WTC11 (cell line): Measurements from ENCODE around the gene WDR27. TPM values are rescaled to one million over a fixed set of nuclear protein-coding genes. Genes with fewer than 3 reads are reported as not detected.

Experiments
- ATAC-seq: fragments of 200-7000 bp; cut with Tn5 transposase; 2 replicates; pipeline ENCODE4 v1.10.0; 2021; ENCODE audit warnings: mild to moderate bottlenecking, moderate library complexity
- CTCF ChIA-PET: fragments of 300-600 bp; sonication (Branson Sonifier 250); formaldehyde crosslinking; loops from one replicate; lab custom pipeline; 2021; ENCODE audit warnings: antibody characterized with exemption; lab: Charles Lee
- POLR2A ChIA-PET: fragments of 350-600 bp; sonication (Branson Sonifier 250); formaldehyde crosslinking; loops from one replicate; lab custom pipeline; 2021; ENCODE audit warnings: antibody characterized with exemption; lab: Charles Lee
- DNase-seq: peaks from one replicate; pipeline ENCODE4 v3.0.0; 2021; ENCODE audit warnings: low spot score
- H3K27ac Mint-ChIP-seq: 2 replicates; pipeline ENCODE4 v1.8.0; 2021; ENCODE audit warnings: mixed read lengths
- H3K27me3 Mint-ChIP-seq: 2 replicates; pipeline ENCODE4 v1.8.0; 2021; ENCODE audit warnings: low read depth, mild to moderate bottlenecking, moderate library complexity, mixed read lengths
- H3K36me3 Mint-ChIP-seq: 2 replicates; pipeline ENCODE4 v1.8.0; 2021; ENCODE audit warnings: mixed read lengths
- H3K4me1 Mint-ChIP-seq: 2 replicates; pipeline ENCODE4 v1.8.0; 2022; ENCODE audit warnings: mixed read lengths
- H3K4me3 Mint-ChIP-seq: 2 replicates; pipeline ENCODE4 v1.8.0; 2021; ENCODE audit warnings: mild to moderate bottlenecking, moderate library complexity, mixed read lengths
- H3K9me3 Mint-ChIP-seq: 2 replicates; pipeline ENCODE4 v1.8.0; 2021; ENCODE audit warnings: mixed read lengths
- CBFB ChIP-seq: sonication (generic); formaldehyde crosslinking; IDR thresholded peaks from 2 replicates; pipeline ENCODE4 v1.8.1; 2022; ENCODE audit warnings: mild to moderate bottlenecking, low read depth, missing genetic modification reagents
- CREM ChIP-seq: sonication (generic); formaldehyde crosslinking; IDR thresholded peaks from 2 replicates; pipeline ENCODE4 v1.8.1; 2022; ENCODE audit warnings: mild to moderate bottlenecking, missing genetic modification reagents, moderate library complexity
- ETV6 ChIP-seq: sonication (generic); formaldehyde crosslinking; IDR thresholded peaks from 2 replicates; pipeline ENCODE4 v1.8.1; 2022; ENCODE audit warnings: mild to moderate bottlenecking, missing genetic modification reagents
- FOXP1 ChIP-seq: sonication (generic); formaldehyde crosslinking; IDR thresholded peaks from 2 replicates; pipeline ENCODE4 v1.8.0; 2022; ENCODE audit warnings: missing genetic modification reagents, mild to moderate bottlenecking, moderate library complexity, borderline replicate concordance
- JAZF1 ChIP-seq: fragments of 250-450 bp; sonication (Bioruptor Pico); IDR thresholded peaks from 2 replicates; pipeline ENCODE4 v1.9.0; 2021; ENCODE audit warnings: moderate library complexity, mild to moderate bottlenecking, inconsistent platforms
- NFYB ChIP-seq: sonication (generic); formaldehyde crosslinking; conservative IDR thresholded peaks from 2 replicates; pipeline ENCODE4 v1.8.0; 2022; ENCODE audit warnings: low read depth, missing genetic modification reagents
- NR2C2 ChIP-seq: sonication (generic); formaldehyde crosslinking; IDR thresholded peaks from 2 replicates; pipeline ENCODE4 v1.8.0; 2022; ENCODE audit warnings: mild to moderate bottlenecking, missing genetic modification reagents
- NR3C1 ChIP-seq: sonication (generic); formaldehyde crosslinking; conservative IDR thresholded peaks from 2 replicates; pipeline ENCODE4 v1.8.1; 2023; ENCODE audit warnings: low read depth, mild to moderate bottlenecking, missing genetic modification reagents
- OVOL2 ChIP-seq: fragments of 250-450 bp; sonication (Bioruptor Pico); IDR thresholded peaks from 2 replicates; pipeline ENCODE4 v1.9.0; 2021; ENCODE audit warnings: mild to moderate bottlenecking, borderline replicate concordance
- PRRX2 ChIP-seq: fragments of 250-450 bp; sonication (Bioruptor Pico); IDR thresholded peaks from 2 replicates; pipeline ENCODE4 v1.8.0; 2021; ENCODE audit warnings: mild to moderate bottlenecking
- RORB ChIP-seq: fragments of 250-450 bp; sonication (Bioruptor Pico); IDR thresholded peaks from 2 replicates; pipeline ENCODE4 v1.9.0; 2021; ENCODE audit warnings: mild to moderate bottlenecking
- SMAD4 ChIP-seq: sonication (generic); formaldehyde crosslinking; IDR thresholded peaks from 2 replicates; pipeline ENCODE4 v1.8.0; 2022; ENCODE audit warnings: mild to moderate bottlenecking, missing genetic modification reagents
- SP1 ChIP-seq: sonication (generic); formaldehyde crosslinking; conservative IDR thresholded peaks from 2 replicates; pipeline ENCODE4 v1.8.1; 2022; ENCODE audit warnings: missing genetic modification reagents
- TEAD4 ChIP-seq: sonication (generic); formaldehyde crosslinking; IDR thresholded peaks from 2 replicates; pipeline ENCODE4 v1.8.0; 2022; ENCODE audit warnings: mild to moderate bottlenecking, missing genetic modification reagents
- ZNF121 ChIP-seq: sonication (generic); formaldehyde crosslinking; IDR thresholded peaks from 2 replicates; pipeline ENCODE4 v1.8.0; 2023; ENCODE audit warnings: missing genetic modification reagents
- ZNF232 ChIP-seq: sonication (generic); formaldehyde crosslinking; IDR thresholded peaks from 2 replicates; pipeline ENCODE4 v1.8.0; 2022; ENCODE audit warnings: mild to moderate bottlenecking, missing genetic modification reagents
- ZNF416 ChIP-seq: fragments of 250-450 bp; sonication (Bioruptor Pico); IDR thresholded peaks from 2 replicates; pipeline ENCODE4 v1.9.0; 2021; ENCODE audit warnings: mild to moderate bottlenecking, inconsistent platforms
- ZNF423 ChIP-seq: fragments of 250-450 bp; sonication (Bioruptor Pico); IDR thresholded peaks from 2 replicates; pipeline ENCODE4 v2.1.2; 2022; ENCODE audit warnings: mild to moderate bottlenecking, moderate library complexity
- ZNF671 ChIP-seq: fragments of 250-450 bp; sonication (Bioruptor Pico); IDR thresholded peaks from 2 replicates; pipeline ENCODE4 v1.8.0; 2021; ENCODE audit warnings: mild to moderate bottlenecking
- total RNA-seq: library from RNA; stranded (reverse); gene quantifications from 3 replicates; pipeline ENCODE4 v1.2.3, GENCODE V29; 2021
- TF ChIP-seq, protein P1 (sequence below): sonication (generic); formaldehyde crosslinking; IDR thresholded peaks from 2 replicates; pipeline ENCODE4 v1.8.1; 2023; ENCODE audit warnings: mild to moderate bottlenecking, missing genetic modification reagents, moderate library complexity
- TF ChIP-seq, protein P2 (sequence below): sonication (generic); formaldehyde crosslinking; IDR thresholded peaks from 2 replicates; pipeline ENCODE4 v1.8.1; 2022; ENCODE audit warnings: mild to moderate bottlenecking, moderate library complexity, missing genetic modification reagents
- TF ChIP-seq, protein P3 (sequence below): fragments of 200-600 bp; IDR thresholded peaks from 2 replicates; pipeline ENCODE4 v1.8.0; 2022; ENCODE audit warnings: antibody characterized with exemption
- TF ChIP-seq, protein P4 (sequence below): sonication (generic); formaldehyde crosslinking; IDR thresholded peaks from 2 replicates; pipeline ENCODE4 v1.8.1; 2022; ENCODE audit warnings: low read depth, missing genetic modification reagents, borderline replicate concordance
- TF ChIP-seq, protein P5 (sequence below): sonication (generic); formaldehyde crosslinking; IDR thresholded peaks from 2 replicates; pipeline ENCODE4 v1.8.1; 2022; ENCODE audit warnings: missing genetic modification reagents, borderline replicate concordance
- TF ChIP-seq, protein P6 (sequence below): sonication (generic); formaldehyde crosslinking; IDR thresholded peaks from 2 replicates; pipeline ENCODE4 v1.8.1; 2023; ENCODE audit warnings: mild to moderate bottlenecking, missing genetic modification reagents
- TF ChIP-seq, protein P7 (sequence below): sonication (generic); formaldehyde crosslinking; IDR thresholded peaks from 2 replicates; pipeline ENCODE4 v1.8.0; 2022; ENCODE audit warnings: mild to moderate bottlenecking, missing genetic modification reagents

Gene WDR27
- total RNA-seq, 1 experiment from 2014 or later: 126 TPM

DNA sequence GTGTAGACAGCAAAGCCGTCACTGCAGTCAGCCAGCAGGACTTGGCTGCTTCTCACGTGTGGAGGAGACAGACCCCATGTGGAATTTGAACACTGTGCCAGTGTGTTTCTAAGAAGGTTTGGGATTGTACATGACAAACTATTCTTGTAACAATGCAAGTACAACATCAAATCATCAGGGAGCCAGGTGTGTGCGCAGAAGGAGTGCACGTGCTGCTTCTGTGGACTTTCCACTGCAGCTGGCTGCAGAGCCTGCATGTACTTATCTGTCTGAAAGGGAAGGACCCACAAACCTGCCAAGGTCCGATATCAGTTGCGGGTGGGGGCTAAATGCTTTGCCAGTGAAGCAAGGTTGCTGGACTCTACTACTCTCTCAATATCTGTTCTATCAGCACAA lies 211.6 kb downstream of the WDR27 start:
- Mint-ChIP-seq H3K9me3 (peaks cover 7% of the 10 kb centered on the region), H3K27ac (no peak overlapping the region)
- TF ChIP-seq ZNF423 (CRISPR knock-in tag): no peak
- TF ChIP-seq NFYB (CRISPR knock-in tag): no peak
- TF ChIP-seq ZNF671: no peak
- no peak for TF ChIP-seq OVOL2 (CRISPR knock-in tag)
- no peak for TF ChIP-seq ZNF121 (CRISPR knock-in tag)
- TF ChIP-seq, protein P1, sequence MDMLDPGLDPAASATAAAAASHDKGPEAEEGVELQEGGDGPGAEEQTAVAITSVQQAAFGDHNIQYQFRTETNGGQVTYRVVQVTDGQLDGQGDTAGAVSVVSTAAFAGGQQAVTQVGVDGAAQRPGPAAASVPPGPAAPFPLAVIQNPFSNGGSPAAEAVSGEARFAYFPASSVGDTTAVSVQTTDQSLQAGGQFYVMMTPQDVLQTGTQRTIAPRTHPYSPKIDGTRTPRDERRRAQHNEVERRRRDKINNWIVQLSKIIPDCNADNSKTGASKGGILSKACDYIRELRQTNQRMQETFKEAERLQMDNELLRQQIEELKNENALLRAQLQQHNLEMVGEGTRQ: no peak
- no peak for TF ChIP-seq SP1 (CRISPR knock-in tag)
- no peak for TF ChIP-seq RORB (CRISPR knock-in tag)
- TF ChIP-seq, protein P2, sequence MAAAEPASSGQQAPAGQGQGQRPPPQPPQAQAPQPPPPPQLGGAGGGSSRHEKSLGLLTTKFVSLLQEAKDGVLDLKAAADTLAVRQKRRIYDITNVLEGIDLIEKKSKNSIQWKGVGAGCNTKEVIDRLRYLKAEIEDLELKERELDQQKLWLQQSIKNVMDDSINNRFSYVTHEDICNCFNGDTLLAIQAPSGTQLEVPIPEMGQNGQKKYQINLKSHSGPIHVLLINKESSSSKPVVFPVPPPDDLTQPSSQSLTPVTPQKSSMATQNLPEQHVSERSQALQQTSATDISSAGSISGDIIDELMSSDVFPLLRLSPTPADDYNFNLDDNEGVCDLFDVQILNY: no peak
- no peak for TF ChIP-seq JAZF1 (CRISPR knock-in tag)
- no peak for TF ChIP-seq PRRX2 (CRISPR knock-in tag)
- TF ChIP-seq CREM (CRISPR knock-in tag): no peak
- no peak for TF ChIP-seq ETV6 (CRISPR knock-in tag)
- TF ChIP-seq ZNF232 (CRISPR knock-in tag): no peak
- TF ChIP-seq, all 79 proteins: peak for 0
- Mint-ChIP-seq H3K27me3 (no peaks in the 10 kb centered on the region), H3K36me3 (no peaks in the 10 kb centered on the region), H3K4me1 (no peaks in the 10 kb centered on the region), H3K4me3 (no peak overlapping the region)
- DNase-seq (no peak), ATAC-seq (no peak)
- ChIA-PET CTCF (no interaction called here), POLR2A (no interaction called here)

DNA sequence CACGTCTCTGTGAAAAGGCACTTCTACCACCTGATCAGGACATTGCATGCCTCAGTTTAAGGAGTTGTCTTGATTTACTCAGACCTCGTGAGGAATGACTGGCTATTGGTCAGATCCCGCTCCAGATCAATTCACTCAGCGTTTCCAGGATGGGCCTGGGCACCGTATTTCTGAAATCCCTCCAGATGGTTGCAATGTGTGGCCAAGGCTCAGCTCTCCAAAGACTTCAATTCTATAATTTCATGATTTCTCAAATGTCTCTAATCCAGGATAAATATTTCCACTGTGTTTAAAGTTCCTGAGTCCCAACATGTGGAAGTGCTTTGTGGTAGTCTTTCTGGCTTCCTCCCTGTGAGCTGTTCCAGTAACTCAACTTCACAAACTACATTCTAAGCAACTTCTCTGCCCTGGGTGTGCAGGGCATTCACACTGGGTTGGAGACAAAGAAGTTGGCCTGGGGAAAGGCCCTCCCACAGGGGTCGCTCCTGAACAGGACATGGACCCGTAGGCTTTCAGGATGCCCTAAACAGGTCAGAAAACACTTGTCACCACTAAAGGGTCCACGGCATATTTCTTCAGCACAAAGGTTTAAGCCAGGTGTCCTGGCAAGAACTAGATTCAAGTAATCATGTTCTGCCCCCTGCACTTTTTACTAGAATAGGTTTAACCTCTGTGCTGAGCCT lies 212.1 kb downstream of the WDR27 start:
- H3K4me3 Mint-ChIP-seq: no peak overlapping the region
- no peaks in the 10 kb centered on the region for H3K4me1 Mint-ChIP-seq
- DNase-seq (no peak), ATAC-seq (peak; percentile 51)
- no peak overlapping the region for H3K27ac Mint-ChIP-seq
- H3K27me3 Mint-ChIP-seq: no peaks in the 10 kb centered on the region
- peaks cover 13% of the 10 kb centered on the region for H3K9me3 Mint-ChIP-seq
- ChIA-PET POLR2A (no interaction called here), CTCF (interaction anchor here (0.6 kb wide), 1 partner anchor 32 kb away, joined by 3 read pairs; no protein-coding TSS in a partner anchor)
- H3K36me3 Mint-ChIP-seq: no peaks in the 10 kb centered on the region
- TF ChIP-seq, protein P3, sequence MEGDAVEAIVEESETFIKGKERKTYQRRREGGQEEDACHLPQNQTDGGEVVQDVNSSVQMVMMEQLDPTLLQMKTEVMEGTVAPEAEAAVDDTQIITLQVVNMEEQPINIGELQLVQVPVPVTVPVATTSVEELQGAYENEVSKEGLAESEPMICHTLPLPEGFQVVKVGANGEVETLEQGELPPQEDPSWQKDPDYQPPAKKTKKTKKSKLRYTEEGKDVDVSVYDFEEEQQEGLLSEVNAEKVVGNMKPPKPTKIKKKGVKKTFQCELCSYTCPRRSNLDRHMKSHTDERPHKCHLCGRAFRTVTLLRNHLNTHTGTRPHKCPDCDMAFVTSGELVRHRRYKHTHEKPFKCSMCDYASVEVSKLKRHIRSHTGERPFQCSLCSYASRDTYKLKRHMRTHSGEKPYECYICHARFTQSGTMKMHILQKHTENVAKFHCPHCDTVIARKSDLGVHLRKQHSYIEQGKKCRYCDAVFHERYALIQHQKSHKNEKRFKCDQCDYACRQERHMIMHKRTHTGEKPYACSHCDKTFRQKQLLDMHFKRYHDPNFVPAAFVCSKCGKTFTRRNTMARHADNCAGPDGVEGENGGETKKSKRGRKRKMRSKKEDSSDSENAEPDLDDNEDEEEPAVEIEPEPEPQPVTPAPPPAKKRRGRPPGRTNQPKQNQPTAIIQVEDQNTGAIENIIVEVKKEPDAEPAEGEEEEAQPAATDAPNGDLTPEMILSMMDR: no peak
- TF ChIP-seq FOXP1 (CRISPR knock-in tag): no peak
- no peak for TF ChIP-seq NR2C2 (CRISPR knock-in tag)
- no peak for TF ChIP-seq TEAD4 (CRISPR knock-in tag)
- TF ChIP-seq, protein P4, sequence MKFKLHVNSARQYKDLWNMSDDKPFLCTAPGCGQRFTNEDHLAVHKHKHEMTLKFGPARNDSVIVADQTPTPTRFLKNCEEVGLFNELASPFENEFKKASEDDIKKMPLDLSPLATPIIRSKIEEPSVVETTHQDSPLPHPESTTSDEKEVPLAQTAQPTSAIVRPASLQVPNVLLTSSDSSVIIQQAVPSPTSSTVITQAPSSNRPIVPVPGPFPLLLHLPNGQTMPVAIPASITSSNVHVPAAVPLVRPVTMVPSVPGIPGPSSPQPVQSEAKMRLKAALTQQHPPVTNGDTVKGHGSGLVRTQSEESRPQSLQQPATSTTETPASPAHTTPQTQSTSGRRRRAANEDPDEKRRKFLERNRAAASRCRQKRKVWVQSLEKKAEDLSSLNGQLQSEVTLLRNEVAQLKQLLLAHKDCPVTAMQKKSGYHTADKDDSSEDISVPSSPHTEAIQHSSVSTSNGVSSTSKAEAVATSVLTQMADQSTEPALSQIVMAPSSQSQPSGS (CRISPR knock-in tag): no peak
- no peak for TF ChIP-seq SMAD4
- TF ChIP-seq ZNF416: no peak
- TF ChIP-seq, protein P5, sequence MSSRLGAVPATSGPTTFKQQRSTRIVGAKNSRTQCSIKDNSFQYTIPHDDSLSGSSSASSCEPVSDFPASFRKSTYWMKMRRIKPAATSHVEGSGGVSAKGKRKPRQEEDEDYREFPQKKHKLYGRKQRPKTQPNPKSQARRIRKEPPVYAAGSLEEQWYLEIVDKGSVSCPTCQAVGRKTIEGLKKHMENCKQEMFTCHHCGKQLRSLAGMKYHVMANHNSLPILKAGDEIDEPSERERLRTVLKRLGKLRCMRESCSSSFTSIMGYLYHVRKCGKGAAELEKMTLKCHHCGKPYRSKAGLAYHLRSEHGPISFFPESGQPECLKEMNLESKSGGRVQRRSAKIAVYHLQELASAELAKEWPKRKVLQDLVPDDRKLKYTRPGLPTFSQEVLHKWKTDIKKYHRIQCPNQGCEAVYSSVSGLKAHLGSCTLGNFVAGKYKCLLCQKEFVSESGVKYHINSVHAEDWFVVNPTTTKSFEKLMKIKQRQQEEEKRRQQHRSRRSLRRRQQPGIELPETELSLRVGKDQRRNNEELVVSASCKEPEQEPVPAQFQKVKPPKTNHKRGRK (CRISPR knock-in tag): no peak
- no peak for TF ChIP-seq CBFB
- TF ChIP-seq, protein P6, sequence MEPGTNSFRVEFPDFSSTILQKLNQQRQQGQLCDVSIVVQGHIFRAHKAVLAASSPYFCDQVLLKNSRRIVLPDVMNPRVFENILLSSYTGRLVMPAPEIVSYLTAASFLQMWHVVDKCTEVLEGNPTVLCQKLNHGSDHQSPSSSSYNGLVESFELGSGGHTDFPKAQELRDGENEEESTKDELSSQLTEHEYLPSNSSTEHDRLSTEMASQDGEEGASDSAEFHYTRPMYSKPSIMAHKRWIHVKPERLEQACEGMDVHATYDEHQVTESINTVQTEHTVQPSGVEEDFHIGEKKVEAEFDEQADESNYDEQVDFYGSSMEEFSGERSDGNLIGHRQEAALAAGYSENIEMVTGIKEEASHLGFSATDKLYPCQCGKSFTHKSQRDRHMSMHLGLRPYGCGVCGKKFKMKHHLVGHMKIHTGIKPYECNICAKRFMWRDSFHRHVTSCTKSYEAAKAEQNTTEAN (CRISPR knock-in tag): no peak
- no peak for TF ChIP-seq NR3C1 (CRISPR knock-in tag)
- TF ChIP-seq, protein P7, sequence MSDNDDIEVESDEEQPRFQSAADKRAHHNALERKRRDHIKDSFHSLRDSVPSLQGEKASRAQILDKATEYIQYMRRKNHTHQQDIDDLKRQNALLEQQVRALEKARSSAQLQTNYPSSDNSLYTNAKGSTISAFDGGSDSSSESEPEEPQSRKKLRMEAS (CRISPR knock-in tag): no peak
